ENCODE measurements around the gene CD247.

DNA sequence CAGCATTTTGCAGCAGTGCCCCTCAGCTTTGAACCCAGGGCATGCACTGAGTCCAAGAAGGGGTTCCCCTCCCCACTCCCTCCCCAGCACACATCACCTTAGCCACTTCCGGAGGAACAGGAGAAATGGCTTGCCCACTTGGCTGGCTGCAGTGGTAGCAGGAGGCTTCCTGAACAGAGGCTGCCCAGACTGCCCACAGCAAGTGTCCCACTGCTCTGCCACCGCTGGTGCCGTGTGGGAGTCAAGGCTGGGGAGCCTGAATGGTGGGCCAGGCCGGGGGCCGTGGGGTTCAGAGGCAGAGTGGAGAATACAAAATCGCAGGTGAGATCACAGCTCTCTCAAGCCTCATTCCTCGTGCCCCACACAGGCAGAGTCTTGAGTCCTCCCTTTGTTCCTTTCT is 34.5 kb downstream of the CD247 start:
- TF ChIP-seq EP300 (IDR thresholded peaks at IDR 0.05; ENCODE audit: borderline replicate concordance in 1 of 2, low read depth in 1 of 2, low read length in 1 of 2) (no peak), FOXM1 (IDR thresholded peaks at IDR 0.05; ENCODE audit: low read depth) (no peak), TEAD4 (IDR thresholded peaks at IDR 0.05; ENCODE audit: borderline replicate concordance, insufficient read depth) (no peak), RAD21 (IDR thresholded peaks at IDR 0.05; ENCODE audit: low read length) (no peak), YY1 (IDR thresholded peaks at IDR 0.05; ENCODE audit: low read depth) (no peak), POLR2AphosphoS5 (IDR thresholded peaks at IDR 0.05; ENCODE audit: low read depth, low read length) (no peak)
- TF ChIP-seq, protein P1, sequence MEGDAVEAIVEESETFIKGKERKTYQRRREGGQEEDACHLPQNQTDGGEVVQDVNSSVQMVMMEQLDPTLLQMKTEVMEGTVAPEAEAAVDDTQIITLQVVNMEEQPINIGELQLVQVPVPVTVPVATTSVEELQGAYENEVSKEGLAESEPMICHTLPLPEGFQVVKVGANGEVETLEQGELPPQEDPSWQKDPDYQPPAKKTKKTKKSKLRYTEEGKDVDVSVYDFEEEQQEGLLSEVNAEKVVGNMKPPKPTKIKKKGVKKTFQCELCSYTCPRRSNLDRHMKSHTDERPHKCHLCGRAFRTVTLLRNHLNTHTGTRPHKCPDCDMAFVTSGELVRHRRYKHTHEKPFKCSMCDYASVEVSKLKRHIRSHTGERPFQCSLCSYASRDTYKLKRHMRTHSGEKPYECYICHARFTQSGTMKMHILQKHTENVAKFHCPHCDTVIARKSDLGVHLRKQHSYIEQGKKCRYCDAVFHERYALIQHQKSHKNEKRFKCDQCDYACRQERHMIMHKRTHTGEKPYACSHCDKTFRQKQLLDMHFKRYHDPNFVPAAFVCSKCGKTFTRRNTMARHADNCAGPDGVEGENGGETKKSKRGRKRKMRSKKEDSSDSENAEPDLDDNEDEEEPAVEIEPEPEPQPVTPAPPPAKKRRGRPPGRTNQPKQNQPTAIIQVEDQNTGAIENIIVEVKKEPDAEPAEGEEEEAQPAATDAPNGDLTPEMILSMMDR (IDR thresholded peaks at IDR 0.05): no peak
- TF ChIP-seq, protein P2, sequence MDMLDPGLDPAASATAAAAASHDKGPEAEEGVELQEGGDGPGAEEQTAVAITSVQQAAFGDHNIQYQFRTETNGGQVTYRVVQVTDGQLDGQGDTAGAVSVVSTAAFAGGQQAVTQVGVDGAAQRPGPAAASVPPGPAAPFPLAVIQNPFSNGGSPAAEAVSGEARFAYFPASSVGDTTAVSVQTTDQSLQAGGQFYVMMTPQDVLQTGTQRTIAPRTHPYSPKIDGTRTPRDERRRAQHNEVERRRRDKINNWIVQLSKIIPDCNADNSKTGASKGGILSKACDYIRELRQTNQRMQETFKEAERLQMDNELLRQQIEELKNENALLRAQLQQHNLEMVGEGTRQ (IDR thresholded peaks at IDR 0.05; ENCODE audit: borderline replicate concordance, low read depth, low read length): no peak

All from SK-N-SH (cell line).